ENCODE measurements around the gene RMDN3. TPM values are rescaled to one million over a fixed set of nuclear protein-coding genes. Genes with fewer than 3 reads are reported as not detected.

Gene RMDN3
- polyA plus RNA-seq, 1 donor, result 79.8 TPM

DNA sequence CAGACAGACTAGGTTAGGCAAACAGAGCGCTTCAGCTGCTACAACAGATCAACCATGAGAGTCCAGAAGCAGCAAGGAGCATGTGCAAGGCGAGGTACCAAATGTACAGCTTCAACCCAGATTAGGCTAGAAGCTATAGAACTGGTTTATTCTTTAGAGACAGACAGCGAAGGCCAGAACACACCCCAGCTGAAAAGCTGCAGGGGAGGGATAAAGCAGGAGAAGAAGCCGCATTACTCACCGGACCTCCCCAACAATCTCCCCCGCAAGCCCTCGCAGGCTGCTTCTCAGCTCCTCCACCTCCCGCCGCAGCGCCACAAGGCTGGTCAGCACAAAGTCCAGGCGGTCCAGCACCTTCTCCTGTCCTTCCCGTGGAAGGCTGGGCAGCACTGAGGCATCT lies 3.3 kb downstream of the RMDN3 start:
- no CpG with 5 or more reads among the region's 12 CpGs for WGBS (ENCODE audit: insufficient coverage, low lambda C conversion rate)
- H3K27ac ChIP-seq (ENCODE audit: low read length), result peak overlapping the region; percentile 75
- peaks cover 34% of the 10 kb centered on the region for H3K36me3 ChIP-seq (ENCODE audit: control insufficient read depth, insufficient read depth, low read length)
- peaks cover 67% of the 10 kb centered on the region for H3K4me1 ChIP-seq (ENCODE audit: control insufficient read depth, insufficient read depth, low read length)
- H3K9me3 ChIP-seq (ENCODE audit: control insufficient read depth, low read depth, low read length), result no peaks in the 10 kb centered on the region
- no peak overlapping the region for H3K4me3 ChIP-seq (ENCODE audit: low read length)
- H3K27me3 ChIP-seq (ENCODE audit: control insufficient read depth, insufficient read depth, low read length), result no peaks in the 10 kb centered on the region
- no peak for DNase-seq

DNA sequence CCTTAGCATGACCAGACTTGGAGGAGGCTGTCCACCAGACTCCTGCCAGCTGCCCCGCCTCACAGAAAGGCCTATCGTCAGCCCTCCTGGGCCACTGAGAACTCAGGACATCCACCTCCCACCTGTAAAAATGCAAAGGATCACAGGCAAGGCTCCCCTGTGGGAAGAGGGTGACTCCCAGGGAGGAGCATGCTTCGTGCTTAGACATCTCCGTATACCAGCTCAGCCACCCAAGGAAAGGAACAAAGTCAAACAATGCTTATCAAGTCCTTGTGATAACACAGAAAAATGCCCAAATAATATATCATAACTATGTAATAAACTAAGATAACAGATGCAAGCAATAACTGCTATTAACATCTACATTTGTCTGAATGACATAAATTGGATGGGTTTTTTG lies 4.2 kb downstream of the RMDN3 start:
- peaks cover 70% of the 10 kb centered on the region for H3K4me1 ChIP-seq (ENCODE audit: control insufficient read depth, insufficient read depth, low read length)
- no peaks in the 10 kb centered on the region for H3K9me3 ChIP-seq (ENCODE audit: control insufficient read depth, low read depth, low read length)
- H3K4me3 ChIP-seq (ENCODE audit: low read length), result no peak overlapping the region
- no peaks in the 10 kb centered on the region for H3K27me3 ChIP-seq (ENCODE audit: control insufficient read depth, insufficient read depth, low read length)
- peaks cover 36% of the 10 kb centered on the region for H3K36me3 ChIP-seq (ENCODE audit: control insufficient read depth, insufficient read depth, low read length)
- DNase-seq, result peak in 1 of 2 donors; percentile 66
- WGBS (ENCODE audit: insufficient coverage, low lambda C conversion rate), result no CpG with 5 or more reads among the region's 4 CpGs
- H3K27ac ChIP-seq (ENCODE audit: low read length), result peak overlapping the region; percentile 75

DNA sequence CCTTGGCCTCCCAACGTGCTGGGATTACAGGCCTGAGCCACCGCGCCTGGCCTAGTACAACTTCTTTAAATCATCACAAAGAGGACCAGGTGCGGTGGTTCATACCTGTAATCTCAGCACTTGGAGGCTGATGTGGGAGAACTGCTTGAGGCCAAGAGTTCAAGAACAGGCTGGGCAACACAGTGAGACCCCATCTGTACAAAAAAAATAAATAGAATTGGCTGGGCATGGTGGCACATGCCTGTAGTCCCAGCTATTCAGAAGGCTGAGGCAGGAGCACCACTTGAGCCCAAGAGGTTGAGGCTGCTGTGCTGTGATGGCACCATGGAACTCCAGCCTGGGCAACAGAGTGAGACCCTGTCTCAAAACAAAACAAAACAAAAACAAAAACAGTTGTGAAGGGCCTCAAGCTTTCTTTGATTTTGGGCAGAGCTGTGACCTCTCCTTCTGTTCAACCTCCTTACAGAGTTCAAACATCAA lies 5.9 kb downstream of the RMDN3 start:
- Histone ChIP-seq H3K36me3 (ENCODE audit: control insufficient read depth, insufficient read depth, low read length) (peaks cover 51% of the 10 kb centered on the region), H3K27me3 (ENCODE audit: control insufficient read depth, insufficient read depth, low read length) (no peaks in the 10 kb centered on the region), H3K9me3 (ENCODE audit: control insufficient read depth, low read depth, low read length) (no peaks in the 10 kb centered on the region), H3K27ac (ENCODE audit: low read length) (peak overlapping the region; percentile 14), H3K4me3 (ENCODE audit: low read length) (no peak overlapping the region), H3K4me1 (ENCODE audit: control insufficient read depth, insufficient read depth, low read length) (peaks cover 83% of the 10 kb centered on the region)
- no peak for DNase-seq
- WGBS (ENCODE audit: insufficient coverage, low lambda C conversion rate), result no CpG with 5 or more reads among the region's 4 CpGs

- no peaks in the 10 kb centered on the region for H3K9me3 ChIP-seq (ENCODE audit: control insufficient read depth, low read depth, low read length)
- peaks cover 62% of the 10 kb centered on the region for H3K36me3 ChIP-seq (ENCODE audit: control insufficient read depth, insufficient read depth, low read length)
- H3K4me3 ChIP-seq (ENCODE audit: low read length), result no peak overlapping the region
- peak; percentile 84 to 92 for DNase-seq
- H3K27ac ChIP-seq (ENCODE audit: low read length), result peak overlapping the region; percentile 93
- WGBS (ENCODE audit: insufficient coverage, low lambda C conversion rate), result no CpG with 5 or more reads among the region's 7 CpGs
- H3K4me1 ChIP-seq (ENCODE audit: control insufficient read depth, insufficient read depth, low read length), result peaks cover 88% of the 10 kb centered on the region
- H3K27me3 ChIP-seq (ENCODE audit: control insufficient read depth, insufficient read depth, low read length), result no peaks in the 10 kb centered on the region
These were observed 7.1 kb downstream of the RMDN3 start for GRCh38 chr15:40747685-40748631.

DNA sequence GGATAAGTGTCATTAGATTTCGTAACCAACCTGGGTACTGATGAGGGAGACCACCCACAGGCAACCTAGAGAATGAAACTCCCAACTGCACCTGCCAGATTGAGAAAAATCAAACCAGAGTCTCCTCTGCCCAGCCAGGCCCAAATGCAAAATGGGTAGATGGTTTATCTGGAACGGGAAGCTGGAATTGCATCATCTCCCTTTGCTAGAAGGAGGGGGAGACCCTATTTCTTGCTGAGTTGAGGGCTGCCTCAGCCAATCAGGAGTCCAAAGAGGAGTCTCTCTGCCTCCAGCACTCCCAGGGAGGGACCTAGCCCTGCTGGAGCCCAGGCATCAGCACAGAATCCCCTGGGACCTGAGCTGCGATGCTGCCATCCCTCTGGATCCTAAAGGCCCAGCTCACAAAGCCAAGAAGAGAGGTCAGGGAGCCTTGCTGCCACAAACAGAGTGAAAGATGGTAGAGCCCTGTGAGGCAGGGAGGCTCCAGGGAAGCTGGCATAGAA lies 8.1 kb downstream of the RMDN3 start:
- peak overlapping the region; percentile 93 for H3K27ac ChIP-seq (ENCODE audit: low read length)
- no peaks in the 10 kb centered on the region for H3K27me3 ChIP-seq (ENCODE audit: control insufficient read depth, insufficient read depth, low read length)
- no peaks in the 10 kb centered on the region for H3K9me3 ChIP-seq (ENCODE audit: control insufficient read depth, low read depth, low read length)
- peaks cover 84% of the 10 kb centered on the region for H3K4me1 ChIP-seq (ENCODE audit: control insufficient read depth, insufficient read depth, low read length)
- H3K36me3 ChIP-seq (ENCODE audit: control insufficient read depth, insufficient read depth, low read length), result peaks cover 63% of the 10 kb centered on the region
- no peak for DNase-seq
- no peak overlapping the region for H3K4me3 ChIP-seq (ENCODE audit: low read length)
- no CpG with 5 or more reads among the region's 3 CpGs for WGBS (ENCODE audit: insufficient coverage, low lambda C conversion rate)

- peaks cover 64% of the 10 kb centered on the region for H3K36me3 ChIP-seq (ENCODE audit: control insufficient read depth, insufficient read depth, low read length)
- H3K4me3 ChIP-seq (ENCODE audit: low read length), result no peak overlapping the region
- H3K27me3 ChIP-seq (ENCODE audit: control insufficient read depth, insufficient read depth, low read length), result no peaks in the 10 kb centered on the region
- WGBS (ENCODE audit: insufficient coverage, low lambda C conversion rate), result no CpG with 5 or more reads among the region's 5 CpGs
- DNase-seq, result no peak
- H3K9me3 ChIP-seq (ENCODE audit: control insufficient read depth, low read depth, low read length), result no peaks in the 10 kb centered on the region
- peaks cover 65% of the 10 kb centered on the region for H3K4me1 ChIP-seq (ENCODE audit: control insufficient read depth, insufficient read depth, low read length)
- H3K27ac ChIP-seq (ENCODE audit: low read length), result peak overlapping the region; percentile 92
These were observed 10.3 kb downstream of the RMDN3 start for GRCh38 chr15:40744815-40745152.

GRCh38 chr15:40743921-40744814 lies 10.9 kb downstream of the RMDN3 start:
- WGBS (ENCODE audit: insufficient coverage, low lambda C conversion rate), result 60% methylated on average over 1 of the region's 12 CpGs
- peak; percentile 88 to 94 for DNase-seq
- H3K36me3 ChIP-seq (ENCODE audit: control insufficient read depth, insufficient read depth, low read length), result peaks cover 64% of the 10 kb centered on the region

GRCh38 chr15:40743485-40743901 lies 11.6 kb downstream of the RMDN3 start:
- H3K4me1 ChIP-seq (ENCODE audit: control insufficient read depth, insufficient read depth, low read length), result peaks cover 53% of the 10 kb centered on the region
- peak overlapping the region; percentile 92 for H3K27ac ChIP-seq (ENCODE audit: low read length)
- peak in 1 of 2 donors; percentile 33 for DNase-seq
- no peak overlapping the region for H3K4me3 ChIP-seq (ENCODE audit: low read length)
- WGBS (ENCODE audit: insufficient coverage, low lambda C conversion rate), result no CpG with 5 or more reads among the region's 2 CpGs
- H3K27me3 ChIP-seq (ENCODE audit: control insufficient read depth, insufficient read depth, low read length), result no peaks in the 10 kb centered on the region
- peaks cover 67% of the 10 kb centered on the region for H3K36me3 ChIP-seq (ENCODE audit: control insufficient read depth, insufficient read depth, low read length)
- H3K9me3 ChIP-seq (ENCODE audit: control insufficient read depth, low read depth, low read length), result no peaks in the 10 kb centered on the region

More at GRCh38 chr15:40743921-40744814, 10.9 kb downstream of the RMDN3 start:
- Histone ChIP-seq H3K27ac (ENCODE audit: low read length) (peak overlapping the region; percentile 92), H3K9me3 (ENCODE audit: control insufficient read depth, low read depth, low read length) (no peaks in the 10 kb centered on the region), H3K4me1 (ENCODE audit: control insufficient read depth, insufficient read depth, low read length) (peaks cover 59% of the 10 kb centered on the region), H3K27me3 (ENCODE audit: control insufficient read depth, insufficient read depth, low read length) (no peaks in the 10 kb centered on the region), H3K4me3 (ENCODE audit: low read length) (no peak overlapping the region)

DNA sequence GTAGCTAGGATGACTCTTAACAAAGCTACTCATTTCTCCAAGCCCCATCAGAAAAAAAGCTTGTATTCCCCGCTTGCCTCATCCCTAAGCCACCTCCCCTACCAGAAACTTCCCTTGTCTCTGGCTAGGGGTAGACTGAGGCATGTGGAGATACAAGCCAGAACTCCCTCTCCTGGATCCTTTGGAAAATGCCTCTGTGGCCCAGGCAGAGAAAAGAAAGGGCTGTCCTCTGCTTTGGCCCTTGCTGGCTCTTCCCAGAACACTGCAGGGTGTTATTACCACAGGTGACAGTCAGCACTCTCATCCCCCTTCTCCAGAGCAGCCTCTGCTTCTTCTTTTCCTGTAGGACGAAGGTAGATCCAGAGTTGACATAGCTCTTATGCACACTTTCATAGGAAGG lies 15.2 kb downstream of the RMDN3 start:
- Histone ChIP-seq H3K4me1 (ENCODE audit: control insufficient read depth, insufficient read depth, low read length) (peaks cover 22% of the 10 kb centered on the region), H3K27ac (ENCODE audit: low read length) (no peak overlapping the region), H3K4me3 (ENCODE audit: low read length) (no peak overlapping the region), H3K27me3 (ENCODE audit: control insufficient read depth, insufficient read depth, low read length) (no peaks in the 10 kb centered on the region), H3K9me3 (ENCODE audit: control insufficient read depth, low read depth, low read length) (no peaks in the 10 kb centered on the region), H3K36me3 (ENCODE audit: control insufficient read depth, insufficient read depth, low read length) (peaks cover 85% of the 10 kb centered on the region)
- no CpG with 5 or more reads among the region's 2 CpGs for WGBS (ENCODE audit: insufficient coverage, low lambda C conversion rate)
- no peak for DNase-seq

DNA sequence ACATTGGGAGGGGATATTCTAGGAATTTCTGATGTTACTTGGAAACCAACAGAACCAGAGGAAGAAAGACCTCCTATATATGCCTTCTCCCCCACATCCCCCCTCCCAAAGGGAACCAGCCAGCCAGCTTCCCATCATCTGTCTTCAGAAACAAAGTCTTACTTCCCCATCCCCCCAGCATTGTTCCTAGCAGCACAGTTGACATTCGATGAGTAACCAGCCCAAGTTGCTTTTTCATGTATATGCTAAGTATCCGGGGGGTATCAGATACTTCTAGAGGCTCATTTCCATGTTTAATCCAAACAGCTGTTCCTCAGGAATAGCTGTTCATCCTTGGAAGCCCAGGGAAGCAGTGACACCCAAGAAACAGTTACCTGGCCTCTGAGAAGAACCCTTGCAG lies 16.0 kb downstream of the RMDN3 start:
- H3K4me1 ChIP-seq (ENCODE audit: control insufficient read depth, insufficient read depth, low read length), result peaks cover 17% of the 10 kb centered on the region
- no peaks in the 10 kb centered on the region for H3K27me3 ChIP-seq (ENCODE audit: control insufficient read depth, insufficient read depth, low read length)
- H3K4me3 ChIP-seq (ENCODE audit: low read length), result no peak overlapping the region
- no peak overlapping the region for H3K27ac ChIP-seq (ENCODE audit: low read length)
- WGBS (ENCODE audit: insufficient coverage, low lambda C conversion rate), result no CpG with 5 or more reads among the region's 2 CpGs
- peaks cover 88% of the 10 kb centered on the region for H3K36me3 ChIP-seq (ENCODE audit: control insufficient read depth, insufficient read depth, low read length)
- no peaks in the 10 kb centered on the region for H3K9me3 ChIP-seq (ENCODE audit: control insufficient read depth, low read depth, low read length)
- no peak for DNase-seq

Data from large intestine (tissue), 3 donors.